ENCODE data around the gene HERPUD2. TPM values are rescaled to one million over a fixed set of nuclear protein-coding genes. Genes with fewer than 3 reads are reported as not detected.

HERPUD2 gene
- total and polyA plus RNA-seq, 2 donors (not counting 3 experiments of a cell fraction or from before 2014, with no cell fraction given): 33.9 to 42.0 TPM

GRCh38 chr7:35700865-35701264 is 5.9 kb upstream of the HERPUD2 start:
- no peaks in the 10 kb centered on the region for H3K36me3 ChIP-seq (ENCODE audit: control insufficient read depth in 2 of 2, extremely low read depth in 1 of 2, insufficient read depth in 2 of 2, low read length in 2 of 2)
- ChIA-PET POLR2A (interaction anchor here (0.6 kb wide), 1 partner anchor 216 kb away, joined by 3 read pairs; no protein-coding TSS in a partner anchor), CTCF (interaction anchor here (1.0 to 1.3 kb wide), 2 partner anchors 9 to 275 kb away, joined by 3 to 4 read pairs; no protein-coding TSS in a partner anchor)
- H3K4me1 ChIP-seq (ENCODE audit: control insufficient read depth, extremely low read depth, insufficient read depth, low read length): peaks cover 22% of the 10 kb centered on the region
- no peak overlapping the region for H3K4me3 ChIP-seq (replicated peaks in 1 of 3; ENCODE audit: insufficient read depth in 1 of 3, low read depth in 1 of 3, low read length in 3 of 3)
- H3K27ac ChIP-seq (ENCODE audit: insufficient read depth, low read depth, low read length): no peak overlapping the region
- DNase-seq (ENCODE audit: low read depth, low spot score) (no peak), FAIRE-seq (no peak)
- peak overlapping the region; percentile 7 for H2AFZ ChIP-seq (ENCODE audit: low read depth, low read length)
- no peaks in the 10 kb centered on the region for H3K9me3 ChIP-seq (replicated peaks; ENCODE audit: control insufficient read depth, insufficient read depth, low read length)
- no peak overlapping the region for H3K9ac ChIP-seq (replicated peaks; ENCODE audit: extremely low read depth, insufficient read depth, low read length)
- H3K79me2 ChIP-seq (ENCODE audit: control insufficient read depth, insufficient read depth, low read length): no peaks in the 10 kb centered on the region
- no peaks in the 10 kb centered on the region for H4K20me1 ChIP-seq (replicated peaks; ENCODE audit: control insufficient read depth, extremely low read depth, insufficient read depth, low read length)
- dilution Hi-C loops (cut with MboI; ENCODE audit: extremely low pct_ligation_motif_present, low sequenced_read_pairs): no loop called here
- TF ChIP-seq POLR2AphosphoS5 (IDR thresholded peaks at IDR 0.05; ENCODE audit: insufficient read depth, low read depth, low read length): no peak
- peak; percentile 38 for TF ChIP-seq FOS (IDR thresholded peaks at IDR 0.05; ENCODE audit: borderline replicate concordance, insufficient read depth, low read length)
- no TSS peak for BruUV-seq (replicated peaks)
- no peak overlapping the region for H3K4me2 ChIP-seq (ENCODE audit: insufficient read depth, low read length)
- intact Hi-C loops (cut with micrococcal nuclease): no loop called here
- no peaks in the 10 kb centered on the region for H3K9me1 ChIP-seq (replicated peaks; ENCODE audit: control insufficient read depth, extremely low read depth, insufficient read depth, low read length)
- H3K27me3 ChIP-seq (ENCODE audit: control insufficient read depth in 2 of 2, insufficient read depth in 2 of 2, low read length in 2 of 2): no peaks in the 10 kb centered on the region

GRCh38 chr7:35700333-35700732 is 5.4 kb upstream of the HERPUD2 start:
- H3K4me2 ChIP-seq (ENCODE audit: insufficient read depth, low read length): no peak overlapping the region
- H3K27ac ChIP-seq (ENCODE audit: insufficient read depth, low read depth, low read length): no peak overlapping the region
- no TSS peak for BruUV-seq (replicated peaks)
- TF ChIP-seq EZH2 (IDR thresholded peaks at IDR 0.05; ENCODE audit: borderline replicate concordance, low read depth, low read length, severe bottlenecking) (no peak), MYC (IDR thresholded peaks at IDR 0.05; ENCODE audit: low read depth, low read length) (no peak), GATA2 (IDR thresholded peaks at IDR 0.05; ENCODE audit: insufficient read depth, insufficient read length, low read depth, low read length) (no peak), POLR2A (IDR thresholded peaks at IDR 0.05; ENCODE audit: low read depth, low read length) (no peak), POLR2AphosphoS5 (IDR thresholded peaks at IDR 0.05; ENCODE audit: insufficient read depth, low read depth, low read length) (no peak), MAX (IDR thresholded peaks at IDR 0.05; ENCODE audit: insufficient read depth, insufficient read length) (no peak), FOS (IDR thresholded peaks at IDR 0.05; ENCODE audit: borderline replicate concordance, insufficient read depth, low read length) (no peak), JUN (IDR thresholded peaks at IDR 0.05; ENCODE audit: borderline replicate concordance, insufficient read depth, insufficient read length, low read depth) (no peak)
- TF ChIP-seq, protein P1, sequence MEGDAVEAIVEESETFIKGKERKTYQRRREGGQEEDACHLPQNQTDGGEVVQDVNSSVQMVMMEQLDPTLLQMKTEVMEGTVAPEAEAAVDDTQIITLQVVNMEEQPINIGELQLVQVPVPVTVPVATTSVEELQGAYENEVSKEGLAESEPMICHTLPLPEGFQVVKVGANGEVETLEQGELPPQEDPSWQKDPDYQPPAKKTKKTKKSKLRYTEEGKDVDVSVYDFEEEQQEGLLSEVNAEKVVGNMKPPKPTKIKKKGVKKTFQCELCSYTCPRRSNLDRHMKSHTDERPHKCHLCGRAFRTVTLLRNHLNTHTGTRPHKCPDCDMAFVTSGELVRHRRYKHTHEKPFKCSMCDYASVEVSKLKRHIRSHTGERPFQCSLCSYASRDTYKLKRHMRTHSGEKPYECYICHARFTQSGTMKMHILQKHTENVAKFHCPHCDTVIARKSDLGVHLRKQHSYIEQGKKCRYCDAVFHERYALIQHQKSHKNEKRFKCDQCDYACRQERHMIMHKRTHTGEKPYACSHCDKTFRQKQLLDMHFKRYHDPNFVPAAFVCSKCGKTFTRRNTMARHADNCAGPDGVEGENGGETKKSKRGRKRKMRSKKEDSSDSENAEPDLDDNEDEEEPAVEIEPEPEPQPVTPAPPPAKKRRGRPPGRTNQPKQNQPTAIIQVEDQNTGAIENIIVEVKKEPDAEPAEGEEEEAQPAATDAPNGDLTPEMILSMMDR (IDR thresholded peaks at IDR 0.05; ENCODE audit: extremely low read depth in 1 of 2, insufficient read depth in 1 of 2, low read depth in 1 of 2, low read length in 2 of 2): no peak
- intact Hi-C loops (cut with micrococcal nuclease) (no loop called here), dilution Hi-C loops (cut with MboI; ENCODE audit: extremely low pct_ligation_motif_present, low sequenced_read_pairs) (no loop called here)
- peaks cover 27% of the 10 kb centered on the region for H3K4me1 ChIP-seq (ENCODE audit: control insufficient read depth, extremely low read depth, insufficient read depth, low read length)
- no peak overlapping the region for H3K9ac ChIP-seq (replicated peaks; ENCODE audit: extremely low read depth, insufficient read depth, low read length)
- H2AFZ ChIP-seq (ENCODE audit: low read depth, low read length): no peak overlapping the region
- DNase-seq (ENCODE audit: low read depth, low spot score) (no peak), FAIRE-seq (no peak)
- CTCF ChIA-PET: interaction anchor here (1.3 to 7.2 kb wide), 2 partner anchors 9 to 276 kb away, joined by 3 to 49 read pairs; no protein-coding TSS in a partner anchor
- no peaks in the 10 kb centered on the region for H3K79me2 ChIP-seq (ENCODE audit: control insufficient read depth, insufficient read depth, low read length)
- H3K4me3 ChIP-seq (replicated peaks in 1 of 3; ENCODE audit: insufficient read depth in 1 of 3, low read depth in 1 of 3, low read length in 3 of 3): no peak overlapping the region
- POLR2A ChIA-PET: interaction anchor here (0.6 kb wide), 1 partner anchor 217 kb away, joined by 3 read pairs; no protein-coding TSS in a partner anchor
- no peaks in the 10 kb centered on the region for H4K20me1 ChIP-seq (replicated peaks; ENCODE audit: control insufficient read depth, extremely low read depth, insufficient read depth, low read length)
- H3K36me3 ChIP-seq (ENCODE audit: control insufficient read depth in 2 of 2, extremely low read depth in 1 of 2, insufficient read depth in 2 of 2, low read length in 2 of 2): no peaks in the 10 kb centered on the region
- no peaks in the 10 kb centered on the region for H3K27me3 ChIP-seq (ENCODE audit: control insufficient read depth in 2 of 2, insufficient read depth in 2 of 2, low read length in 2 of 2)
- no peaks in the 10 kb centered on the region for H3K9me3 ChIP-seq (replicated peaks; ENCODE audit: control insufficient read depth, insufficient read depth, low read length)
- H3K9me1 ChIP-seq (replicated peaks; ENCODE audit: control insufficient read depth, extremely low read depth, insufficient read depth, low read length): no peaks in the 10 kb centered on the region

All from endothelial cell of umbilical vein (primary cell).